ENCODE measurements around the gene DOCK4.

DOCK4 gene

GRCh38 chr7:111796671-111797070, 409.5 kb downstream of the DOCK4 start:
- no peak for DNase-seq

GRCh38 chr7:111789870-111790269, 416.3 kb downstream of the DOCK4 start:
- DNase-seq, result no peak

- DNase-seq, result no peak
Measured at GRCh38 chr7:111789048-111789320, 417.2 kb downstream of the DOCK4 start.

GRCh38 chr7:111788286-111789047, 417.7 kb downstream of the DOCK4 start:
- DNase-seq, result no peak

- DNase-seq, result no peak
Measured at GRCh38 chr7:111787741-111788140, 418.5 kb downstream of the DOCK4 start.

- DNase-seq, result no peak
Measured at GRCh38 chr7:111787099-111787498, 419.1 kb downstream of the DOCK4 start.

GRCh38 chr7:111785076-111785475, 421.1 kb downstream of the DOCK4 start:
- no peak for DNase-seq

GRCh38 chr7:111784296-111784695, 421.9 kb downstream of the DOCK4 start:
- DNase-seq, result no peak

GRCh38 chr7:111783854-111784253, 422.3 kb downstream of the DOCK4 start:
- DNase-seq, result no peak

- no peak for DNase-seq
Measured at GRCh38 chr7:111780527-111780926, 425.7 kb downstream of the DOCK4 start.

- DNase-seq, result no peak
Measured at GRCh38 chr7:111775206-111775605, 431.0 kb downstream of the DOCK4 start.

- DNase-seq, result no peak
Measured at GRCh38 chr7:111772716-111773115, 433.5 kb downstream of the DOCK4 start.

- DNase-seq, result no peak
Measured at GRCh38 chr7:111771638-111772037, 434.6 kb downstream of the DOCK4 start.

- no peak for DNase-seq
Measured at GRCh38 chr7:111770116-111770515, 436.1 kb downstream of the DOCK4 start.

- DNase-seq, result no peak
Measured at GRCh38 chr7:111765751-111766643, 440.2 kb downstream of the DOCK4 start.

- peak; percentile 51 for DNase-seq
Measured at GRCh38 chr7:111763221-111763801, 442.9 kb downstream of the DOCK4 start.

GRCh38 chr7:111762799-111763198, 443.4 kb downstream of the DOCK4 start:
- DNase-seq, result no peak

GRCh38 chr7:111762211-111762610, 444.0 kb downstream of the DOCK4 start:
- no peak for DNase-seq

GRCh38 chr7:111760043-111760442, 446.2 kb downstream of the DOCK4 start:
- no peak for DNase-seq

GRCh38 chr7:111758332-111758731, 447.9 kb downstream of the DOCK4 start:
- peak; percentile 24 for DNase-seq

GRCh38 chr7:111756687-111757178, 449.5 kb downstream of the DOCK4 start:
- no peak for DNase-seq

- no peak for DNase-seq
Measured at GRCh38 chr7:111755383-111755782, 450.8 kb downstream of the DOCK4 start.

GRCh38 chr7:111753968-111754367, 452.2 kb downstream of the DOCK4 start:
- no peak for DNase-seq

Data from NCI-H2171 (cell line).